Parathyroid adenoma (tissue), 2 donors: ENCODE results near the gene GALNT12.

Experiments used
- H2AFZ ChIP-seq: fragments of 300-600 bp; sonication (generic); one replicate; pipeline ENCODE4 v1.7.0; 2017; ENCODE audit warnings: antibody characterized with exemption, mild to moderate bottlenecking
- H3K27ac ChIP-seq: fragments of 300-600 bp; sonication (generic); one replicate; pipeline ENCODE4 v1.7.0; 2017
- H3K27me3 ChIP-seq: fragments of 300-600 bp; sonication (generic); one replicate; pipeline ENCODE4 v1.7.0; 2017; ENCODE audit warnings: low read length; ENCODE audit not compliant: control insufficient read depth, insufficient read depth
- H3K36me3 ChIP-seq: fragments of 300-600 bp; sonication (generic); one replicate; pipeline ENCODE4 v1.7.0; 2017; ENCODE audit warnings: low read length; ENCODE audit not compliant: control insufficient read depth, insufficient read depth
- H3K4me1 ChIP-seq: fragments of 300-600 bp; sonication (generic); one replicate; pipeline ENCODE4 v1.7.0; 2017; ENCODE audit warnings: control low read depth
- H3K4me2 ChIP-seq: fragments of 300-600 bp; sonication (generic); one replicate; pipeline ENCODE4 v1.7.0; 2017; ENCODE audit warnings: low read length
- H3K4me3 ChIP-seq: fragments of 300-600 bp; sonication (generic); one replicate; pipeline ENCODE4 v1.7.0; 2017; ENCODE audit warnings: low read depth, low read length
- H3K79me2 ChIP-seq: fragments of 300-600 bp; sonication (generic); one replicate; pipeline ENCODE4 v1.7.0; 2017; ENCODE audit warnings: control low read depth
- H3K9ac ChIP-seq: fragments of 300-600 bp; sonication (generic); one replicate; pipeline ENCODE4 v1.7.0; 2017; ENCODE audit warnings: mild to moderate bottlenecking
- H3K9me3 ChIP-seq: fragments of 300-600 bp; sonication (generic); one replicate; pipeline ENCODE4 v1.7.0; 2017; ENCODE audit warnings: low read length; ENCODE audit not compliant: control insufficient read depth
- CTCF ChIP-seq: fragments of 300-600 bp; sonication (generic); IDR thresholded peaks from one replicate; pipeline ENCODE4 v1.7.0; 2017; ENCODE audit warnings: antibody characterized with exemption, mild to moderate bottlenecking
- donor health status: primary hyperparathyroidism.

GALNT12 gene

GRCh38 chr9:98780059-98780749, 27.3 kb upstream of the GALNT12 start:
- Histone ChIP-seq H3K27me3 (no peaks in the 10 kb centered on the region), H3K4me1 (no peaks in the 10 kb centered on the region), H2AFZ (no peak overlapping the region), H3K9me3 (no peaks in the 10 kb centered on the region), H3K9ac (no peak overlapping the region), H3K27ac (no peak overlapping the region), H3K36me3 (no peaks in the 10 kb centered on the region), H3K4me3 (no peak overlapping the region), H3K79me2 (no peaks in the 10 kb centered on the region), H3K4me2 (no peak overlapping the region)
- no peak for TF ChIP-seq CTCF

- TF ChIP-seq CTCF, result no peak
- no peak overlapping the region for H3K9ac ChIP-seq
- no peaks in the 10 kb centered on the region for H3K79me2 ChIP-seq
- H3K4me3 ChIP-seq, result no peak overlapping the region
- H3K4me2 ChIP-seq, result no peak overlapping the region
- H3K27ac ChIP-seq, result no peak overlapping the region
- no peaks in the 10 kb centered on the region for H3K36me3 ChIP-seq
- H3K9me3 ChIP-seq, result no peaks in the 10 kb centered on the region
- no peaks in the 10 kb centered on the region for H3K27me3 ChIP-seq
- H3K4me1 ChIP-seq, result no peaks in the 10 kb centered on the region
- no peak overlapping the region for H2AFZ ChIP-seq
Measured at GRCh38 chr9:98781588-98782383, 25.7 kb upstream of the GALNT12 start.

- Histone ChIP-seq H3K27me3 (no peaks in the 10 kb centered on the region), H3K27ac (no peak overlapping the region), H2AFZ (no peak overlapping the region), H3K9me3 (no peaks in the 10 kb centered on the region), H3K36me3 (no peaks in the 10 kb centered on the region), H3K9ac (no peak overlapping the region), H3K4me1 (no peaks in the 10 kb centered on the region), H3K4me3 (no peak overlapping the region), H3K79me2 (no peaks in the 10 kb centered on the region), H3K4me2 (no peak overlapping the region)
- TF ChIP-seq CTCF, result no peak
Measured at GRCh38 chr9:98783518-98784226, 23.8 kb upstream of the GALNT12 start.

- Histone ChIP-seq H3K79me2 (no peaks in the 10 kb centered on the region), H3K4me1 (no peaks in the 10 kb centered on the region), H3K27ac (no peak overlapping the region), H3K27me3 (no peaks in the 10 kb centered on the region), H3K4me2 (no peak overlapping the region), H3K9ac (no peak overlapping the region), H3K36me3 (no peaks in the 10 kb centered on the region), H3K4me3 (no peak overlapping the region), H3K9me3 (no peaks in the 10 kb centered on the region), H2AFZ (no peak overlapping the region)
- TF ChIP-seq CTCF, result no peak
Measured at GRCh38 chr9:98784831-98785806, 22.4 kb upstream of the GALNT12 start.
